ENCODE data around the gene PNPLA8. TPM values are rescaled to one million over a fixed set of nuclear protein-coding genes. Genes with fewer than 3 reads are reported as not detected.

Gene PNPLA8
- total RNA-seq, 4 donors from 2014 or later, result 4.8 to 41.9 (median 18.5) TPM

DNA sequence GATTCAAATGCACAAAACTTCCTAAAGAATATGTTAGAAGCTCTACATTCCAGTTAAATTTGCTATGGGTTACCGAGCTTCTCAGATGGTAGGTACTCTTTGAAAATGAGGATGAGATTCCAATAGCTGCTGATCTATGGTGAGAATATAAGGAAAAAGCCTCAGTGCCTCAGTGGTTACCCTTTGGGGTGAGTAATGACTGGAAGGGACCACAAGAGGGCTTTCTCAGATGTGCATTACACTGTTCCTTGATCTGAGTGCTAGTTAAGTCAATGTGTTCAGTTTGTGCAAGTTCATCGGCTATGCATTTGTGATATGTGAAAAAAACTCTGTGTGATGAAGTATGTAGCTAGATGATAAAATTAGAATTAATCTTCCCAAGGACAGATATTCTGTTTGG is 73.2 kb downstream of the PNPLA8 start:
- WGBS, 2 donors (ENCODE audit: low coverage in 1 of 2), result 30 to 47% methylated on average over 1 to 2 of the region's 2 CpGs
- Histone ChIP-seq H3K27ac (no peak overlapping the region), H3K4me3 (no peak overlapping the region), H3K36me3 (no peaks in the 10 kb centered on the region), H3K4me1 (peaks cover 3 to 22% (median 16%) of the 10 kb centered on the region in 4 donors), H3K9me3 (no peaks in the 10 kb centered on the region), H3K27me3 (peaks cover 54% of the 10 kb centered on the region)
- intact Hi-C loops (cut with DNase I; ENCODE audit: low total_unique reads), result no loop called here
- DNase-seq, result no peak
- TF ChIP-seq EP300 (IDR thresholded peaks at IDR 0.05; ENCODE audit: low read depth) (no peak), POLR2AphosphoS5 (IDR thresholded peaks at IDR 0.05) (no peak)
- TF ChIP-seq, protein P1, sequence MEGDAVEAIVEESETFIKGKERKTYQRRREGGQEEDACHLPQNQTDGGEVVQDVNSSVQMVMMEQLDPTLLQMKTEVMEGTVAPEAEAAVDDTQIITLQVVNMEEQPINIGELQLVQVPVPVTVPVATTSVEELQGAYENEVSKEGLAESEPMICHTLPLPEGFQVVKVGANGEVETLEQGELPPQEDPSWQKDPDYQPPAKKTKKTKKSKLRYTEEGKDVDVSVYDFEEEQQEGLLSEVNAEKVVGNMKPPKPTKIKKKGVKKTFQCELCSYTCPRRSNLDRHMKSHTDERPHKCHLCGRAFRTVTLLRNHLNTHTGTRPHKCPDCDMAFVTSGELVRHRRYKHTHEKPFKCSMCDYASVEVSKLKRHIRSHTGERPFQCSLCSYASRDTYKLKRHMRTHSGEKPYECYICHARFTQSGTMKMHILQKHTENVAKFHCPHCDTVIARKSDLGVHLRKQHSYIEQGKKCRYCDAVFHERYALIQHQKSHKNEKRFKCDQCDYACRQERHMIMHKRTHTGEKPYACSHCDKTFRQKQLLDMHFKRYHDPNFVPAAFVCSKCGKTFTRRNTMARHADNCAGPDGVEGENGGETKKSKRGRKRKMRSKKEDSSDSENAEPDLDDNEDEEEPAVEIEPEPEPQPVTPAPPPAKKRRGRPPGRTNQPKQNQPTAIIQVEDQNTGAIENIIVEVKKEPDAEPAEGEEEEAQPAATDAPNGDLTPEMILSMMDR (IDR thresholded peaks at IDR 0.05), result peak in 2 of 5 experiments; percentile 25 to 26
- in situ Hi-C loops (cut with MboI; ENCODE audit: low pct_ligation_motif_present in 1 of 4, low pct_unique_long_range_greater_than_20kb in 1 of 4, low sequenced_read_pairs in 3 of 4), result no loop called here

DNA sequence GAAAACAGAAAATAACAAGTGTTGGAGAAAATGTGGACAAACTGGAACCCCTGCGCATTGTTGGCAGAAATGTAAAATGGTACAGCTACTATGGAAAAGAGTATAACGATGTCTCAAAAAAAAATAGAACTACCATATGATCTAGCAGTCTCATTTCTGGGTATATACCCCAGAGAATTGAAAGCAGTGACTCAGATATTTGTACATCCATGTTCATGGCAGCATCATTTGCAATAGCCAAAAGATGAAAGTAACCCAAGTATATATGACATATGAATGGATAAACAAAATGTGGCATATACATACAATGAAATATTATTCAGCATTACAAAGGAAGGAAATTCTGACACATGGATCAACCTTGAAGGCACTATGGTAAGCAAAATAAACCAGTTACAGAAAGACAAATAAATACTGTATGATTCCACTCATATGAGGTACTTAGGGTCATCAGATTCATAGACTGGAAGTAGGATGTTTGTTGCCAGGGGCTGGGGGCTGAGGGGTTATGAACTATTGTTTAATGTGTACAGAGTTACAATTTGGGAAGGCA is 74.6 kb downstream of the PNPLA8 start:
- TF ChIP-seq EP300 (IDR thresholded peaks at IDR 0.05; ENCODE audit: low read depth), result no peak
- no peak for TF ChIP-seq POLR2AphosphoS5 (IDR thresholded peaks at IDR 0.05)
- no peak for TF ChIP-seq POLR2A (IDR thresholded peaks at IDR 0.05)
- TF ChIP-seq, protein P1 (IDR thresholded peaks at IDR 0.05), result no peak
- Histone ChIP-seq H3K27ac (no peak overlapping the region), H3K9me3 (no peaks in the 10 kb centered on the region), H3K27me3 (peaks cover 41% of the 10 kb centered on the region), H3K4me3 (no peak overlapping the region), H3K4me1 (peaks cover 3 to 17% (median 13%) of the 10 kb centered on the region in 4 donors), H3K36me3 (no peaks in the 10 kb centered on the region)
- WGBS, 2 donors (ENCODE audit: low coverage in 1 of 2), result 85 to 91% methylated on average over 2 of the region's 2 CpGs
- DNase-seq, result no peak
- in situ Hi-C loops (cut with MboI; ENCODE audit: low pct_ligation_motif_present in 1 of 4, low pct_unique_long_range_greater_than_20kb in 1 of 4, low sequenced_read_pairs in 3 of 4), result no loop called here
- intact Hi-C loops (cut with DNase I; ENCODE audit: low total_unique reads), result no loop called here

DNA sequence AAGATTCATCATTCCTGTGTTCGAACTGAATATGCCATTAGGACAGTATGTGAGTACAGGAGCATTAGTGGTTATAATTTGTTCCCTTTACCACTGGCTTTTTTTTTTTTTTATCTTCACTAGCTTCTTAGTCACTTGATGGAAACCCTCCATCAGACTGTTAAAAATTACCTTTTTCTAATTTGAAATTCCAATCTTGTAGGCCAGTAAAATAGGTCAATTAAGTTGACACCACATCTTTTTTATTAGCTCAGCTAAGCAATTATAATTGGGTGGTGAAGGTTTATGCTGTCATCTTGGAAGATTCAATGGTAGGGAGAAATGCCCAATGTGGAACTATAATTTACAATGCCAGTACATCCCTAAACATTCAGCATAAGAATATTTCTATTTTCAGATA is 75.8 kb downstream of the PNPLA8 start:
- peaks cover 0 to 7% (median 4%) of the 10 kb centered on the region in 4 donors for H3K4me1 ChIP-seq
- WGBS, 2 donors (ENCODE audit: low coverage in 1 of 2), result 93 to 94% methylated on average over 1 of the region's 1 CpG
- H3K4me3 ChIP-seq, result no peak overlapping the region
- DNase-seq, result no peak
- no peaks in the 10 kb centered on the region for H3K36me3 ChIP-seq
- TF ChIP-seq EP300 (IDR thresholded peaks at IDR 0.05; ENCODE audit: low read depth), result no peak
- TF ChIP-seq, protein P1 (IDR thresholded peaks at IDR 0.05), result no peak
- no peak for TF ChIP-seq POLR2A (IDR thresholded peaks at IDR 0.05)
- no peak for TF ChIP-seq POLR2AphosphoS5 (IDR thresholded peaks at IDR 0.05)
- peaks cover 29% of the 10 kb centered on the region for H3K27me3 ChIP-seq
- intact Hi-C loops (cut with DNase I; ENCODE audit: low total_unique reads), result no loop called here
- in situ Hi-C loops (cut with MboI; ENCODE audit: low pct_ligation_motif_present in 1 of 4, low pct_unique_long_range_greater_than_20kb in 1 of 4, low sequenced_read_pairs in 3 of 4), result no loop called here
- H3K9me3 ChIP-seq, result no peaks in the 10 kb centered on the region
- no peak overlapping the region for H3K27ac ChIP-seq

DNA sequence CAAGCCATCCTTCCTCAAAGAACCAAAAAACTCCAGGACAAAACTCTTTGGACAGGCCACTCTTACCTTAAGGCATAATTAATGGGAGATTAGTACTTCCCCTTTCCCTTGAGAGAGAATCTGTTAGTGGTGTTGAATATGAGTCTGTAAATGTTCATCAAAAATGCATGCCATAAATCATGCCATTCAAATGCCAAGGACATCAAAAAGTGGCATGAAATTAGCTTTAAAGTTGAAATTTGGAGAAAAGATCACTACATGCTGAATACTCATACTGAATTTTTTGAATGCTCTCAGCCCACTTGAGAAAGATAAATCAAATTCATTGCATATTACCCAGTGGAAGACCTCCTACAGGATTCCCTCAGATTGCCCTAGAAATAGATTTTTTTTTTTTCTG is 76.4 kb downstream of the PNPLA8 start:
- Histone ChIP-seq H3K9me3 (no peaks in the 10 kb centered on the region), H3K27me3 (peaks cover 22% of the 10 kb centered on the region), H3K4me3 (no peak overlapping the region), H3K4me1 (peaks cover 0 to under 1% (median 0%) of the 10 kb centered on the region in 4 donors), H3K36me3 (no peaks in the 10 kb centered on the region), H3K27ac (no peak overlapping the region)
- no peak for TF ChIP-seq POLR2AphosphoS5 (IDR thresholded peaks at IDR 0.05)
- TF ChIP-seq EP300 (IDR thresholded peaks at IDR 0.05; ENCODE audit: low read depth), result no peak
- TF ChIP-seq, protein P1 (IDR thresholded peaks at IDR 0.05), result no peak
- no peak for TF ChIP-seq POLR2A (IDR thresholded peaks at IDR 0.05)
- no peak for DNase-seq
- intact Hi-C loops (cut with DNase I; ENCODE audit: low total_unique reads) (no loop called here), in situ Hi-C loops (cut with MboI; ENCODE audit: low pct_ligation_motif_present in 1 of 4, low pct_unique_long_range_greater_than_20kb in 1 of 4, low sequenced_read_pairs in 3 of 4) (no loop called here)

Measured in transverse colon (tissue), 4 donors.